Measurements from ENCODE around the gene USP10. TPM values are rescaled to one million over a fixed set of nuclear protein-coding genes. Genes with fewer than 3 reads are reported as not detected.

Gene USP10
- total RNA-seq, 4 donors from 2014 or later: 61.1 to 103 (median 74.4) TPM

GRCh38 chr16:84825896-84826557 lies 126.2 kb downstream of the USP10 start:
- peaks cover 0 to 3% of the 10 kb centered on the region in 2 donors for H3K4me1 ChIP-seq

DNA sequence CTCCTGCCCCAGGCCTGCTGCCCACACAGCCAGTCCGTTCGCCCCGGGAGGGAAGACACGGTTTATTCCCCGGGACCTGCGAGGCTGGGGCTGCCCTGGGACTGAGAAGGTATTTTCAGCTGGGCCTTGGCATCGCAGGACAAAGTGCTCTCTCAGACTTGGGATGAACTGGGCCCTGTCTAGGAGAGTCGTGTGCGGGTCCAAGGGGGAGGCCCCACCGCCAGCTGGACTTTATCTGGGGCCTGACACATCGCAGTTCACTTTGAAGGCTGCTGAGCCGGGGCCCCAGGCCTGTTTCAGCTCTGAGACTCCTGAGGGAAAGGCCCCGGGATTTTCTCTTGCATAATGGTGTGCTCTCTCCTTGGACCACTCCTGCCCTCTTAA lies 126.8 kb downstream of the USP10 start:
- peaks cover 0 to 5% of the 10 kb centered on the region in 2 donors for H3K36me3 ChIP-seq
- in situ Hi-C loops (cut with MboI; ENCODE audit: low sequenced_read_pairs in 4 of 4) (no loop called here), intact Hi-C loops (cut with DNase I; ENCODE audit: low total_unique reads) (no loop called here)
- DNase-seq: peak in 1 of 2 donors; percentile 60
- peak in 1 of 2 donors; percentile 31 for ATAC-seq
- peaks cover 6 to 15% (median 14%) of the 10 kb centered on the region in 3 donors for H3K27me3 ChIP-seq
- H3K4me1 ChIP-seq: peaks cover under 1 to 3% of the 10 kb centered on the region in 2 donors
- no peaks in the 10 kb centered on the region for H3K9me3 ChIP-seq
- TF ChIP-seq POLR2A (IDR thresholded peaks at IDR 0.05): no peak
- TF ChIP-seq, protein P1, sequence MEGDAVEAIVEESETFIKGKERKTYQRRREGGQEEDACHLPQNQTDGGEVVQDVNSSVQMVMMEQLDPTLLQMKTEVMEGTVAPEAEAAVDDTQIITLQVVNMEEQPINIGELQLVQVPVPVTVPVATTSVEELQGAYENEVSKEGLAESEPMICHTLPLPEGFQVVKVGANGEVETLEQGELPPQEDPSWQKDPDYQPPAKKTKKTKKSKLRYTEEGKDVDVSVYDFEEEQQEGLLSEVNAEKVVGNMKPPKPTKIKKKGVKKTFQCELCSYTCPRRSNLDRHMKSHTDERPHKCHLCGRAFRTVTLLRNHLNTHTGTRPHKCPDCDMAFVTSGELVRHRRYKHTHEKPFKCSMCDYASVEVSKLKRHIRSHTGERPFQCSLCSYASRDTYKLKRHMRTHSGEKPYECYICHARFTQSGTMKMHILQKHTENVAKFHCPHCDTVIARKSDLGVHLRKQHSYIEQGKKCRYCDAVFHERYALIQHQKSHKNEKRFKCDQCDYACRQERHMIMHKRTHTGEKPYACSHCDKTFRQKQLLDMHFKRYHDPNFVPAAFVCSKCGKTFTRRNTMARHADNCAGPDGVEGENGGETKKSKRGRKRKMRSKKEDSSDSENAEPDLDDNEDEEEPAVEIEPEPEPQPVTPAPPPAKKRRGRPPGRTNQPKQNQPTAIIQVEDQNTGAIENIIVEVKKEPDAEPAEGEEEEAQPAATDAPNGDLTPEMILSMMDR (IDR thresholded peaks at IDR 0.05 in 4 of 5, conservative IDR thresholded peaks at IDR 0.05 in 1 of 5): no peak
- no peak overlapping the region for H3K4me3 ChIP-seq
- H3K27ac ChIP-seq: peak overlapping the region; percentile 49 to 85 (median 73)

More at GRCh38 chr16:84825896-84826557, 126.2 kb downstream of the USP10 start:
- in situ Hi-C loops (cut with MboI; ENCODE audit: low sequenced_read_pairs in 4 of 4) (no loop called here), intact Hi-C loops (cut with DNase I; ENCODE audit: low total_unique reads) (no loop called here)
- Histone ChIP-seq H3K27ac (peak overlapping the region; percentile 49 to 85 (median 73)), H3K36me3 (peaks cover 0 to 4% of the 10 kb centered on the region in 2 donors), H3K9me3 (no peaks in the 10 kb centered on the region), H3K4me3 (no peak overlapping the region), H3K27me3 (peaks cover 12 to 15% (median 15%) of the 10 kb centered on the region in 3 donors)
- no peak for TF ChIP-seq POLR2A (IDR thresholded peaks at IDR 0.05)
- TF ChIP-seq, protein P1 (IDR thresholded peaks at IDR 0.05 in 4 of 5, conservative IDR thresholded peaks at IDR 0.05 in 1 of 5): no peak
- DNase-seq: no peak
- ATAC-seq: no peak

GRCh38 chr16:84827131-84827574 lies 127.4 kb downstream of the USP10 start:
- H3K27ac ChIP-seq: peak overlapping the region; percentile 49 to 85 (median 73)
- H3K4me1 ChIP-seq: peaks cover 6 to 9% of the 10 kb centered on the region in 2 donors
- in situ Hi-C loops (cut with MboI; ENCODE audit: low sequenced_read_pairs in 4 of 4): no loop called here
- H3K4me3 ChIP-seq: no peak overlapping the region
- H3K27me3 ChIP-seq: peaks cover under 1 to 15% (median 14%) of the 10 kb centered on the region in 3 donors
- intact Hi-C loops (cut with DNase I; ENCODE audit: low total_unique reads): no loop called here
- peak; percentile 5 to 18 for ATAC-seq
- H3K36me3 ChIP-seq: peaks cover 0 to 5% of the 10 kb centered on the region in 2 donors
- no peak for TF ChIP-seq POLR2A (IDR thresholded peaks at IDR 0.05)
- TF ChIP-seq, protein P1 (IDR thresholded peaks at IDR 0.05 in 4 of 5, conservative IDR thresholded peaks at IDR 0.05 in 1 of 5): no peak
- H3K9me3 ChIP-seq: no peaks in the 10 kb centered on the region
- peak in 1 of 2 donors; percentile 39 for DNase-seq

DNA sequence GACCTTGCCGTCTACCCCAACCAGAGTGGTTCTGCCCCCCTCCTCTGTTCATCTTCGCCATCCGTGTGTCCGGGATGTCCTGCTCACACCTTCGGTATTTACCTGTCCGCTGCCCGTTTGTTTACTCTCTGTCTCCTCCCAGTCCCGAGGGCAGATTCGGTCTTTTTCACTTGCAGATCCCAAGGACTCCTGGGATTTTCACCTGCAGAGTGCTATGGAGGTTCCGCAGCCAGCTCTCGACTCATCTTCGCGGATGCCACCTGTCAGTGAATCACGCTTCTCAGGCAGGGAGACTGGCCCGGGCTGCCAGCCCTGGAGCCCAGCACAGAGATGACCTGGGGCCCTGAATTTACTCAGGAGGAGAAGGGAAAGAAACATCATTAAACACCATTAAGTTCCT lies 128.1 kb downstream of the USP10 start:
- H3K27ac ChIP-seq: peak overlapping the region; percentile 31 to 85 (median 73)
- H3K4me3 ChIP-seq: no peak overlapping the region
- in situ Hi-C loops (cut with MboI; ENCODE audit: low sequenced_read_pairs in 4 of 4): no loop called here
- peaks cover 0 to 5% of the 10 kb centered on the region in 2 donors for H3K36me3 ChIP-seq
- H3K4me1 ChIP-seq: peaks cover 9 to 12% of the 10 kb centered on the region in 2 donors
- intact Hi-C loops (cut with DNase I; ENCODE audit: low total_unique reads): no loop called here
- ATAC-seq (no peak), DNase-seq (no peak)
- H3K9me3 ChIP-seq: no peaks in the 10 kb centered on the region
- H3K27me3 ChIP-seq: peaks cover 0 to 14% (median 12%) of the 10 kb centered on the region in 3 donors
- no peak for TF ChIP-seq POLR2A (IDR thresholded peaks at IDR 0.05)
- TF ChIP-seq, protein P1 (IDR thresholded peaks at IDR 0.05 in 4 of 5, conservative IDR thresholded peaks at IDR 0.05 in 1 of 5): no peak
